Stomach smooth muscle (tissue), 2 donors: ENCODE results near the gene KRTAP2-1.
"Not testable (repeated sequence)": the region's sequence is repeated elsewhere in the genome, so short reads cannot be mapped to it uniquely, and the experiment has no call there.

ENCODE experiments used
- H3K27ac ChIP-seq: one replicate; pipeline ENCODE4 v1.7.0; 2013; ENCODE audit warnings: mild to moderate bottlenecking, low read length, inconsistent platforms
- H3K27me3 ChIP-seq, 2 donors: one replicate each; pipeline ENCODE4 v1.7.0; 2013; ENCODE audit warnings: low read length in 2 of 2; ENCODE audit not compliant: insufficient read depth in 2 of 2, control insufficient read depth in 1 of 2
- H3K36me3 ChIP-seq, 2 donors: one replicate each; pipeline ENCODE4 v1.7.0; 2013; ENCODE audit warnings: low read length in 2 of 2; ENCODE audit not compliant: control insufficient read depth in 2 of 2, insufficient read depth in 2 of 2
- H3K4me1 ChIP-seq: one replicate; pipeline ENCODE4 v1.7.0; 2013; ENCODE audit warnings: low read length; ENCODE audit not compliant: control insufficient read depth, insufficient read depth
- H3K4me3 ChIP-seq, 2 donors: one replicate each; pipeline ENCODE4 v1.7.0; 2013; ENCODE audit warnings: low read length in 2 of 2
- H3K9ac ChIP-seq, 2 donors: one replicate each; pipeline ENCODE4 v1.7.0; 2013; ENCODE audit warnings: low read length in 2 of 2, mild to moderate bottlenecking in 1 of 2
- H3K9me3 ChIP-seq, 2 donors: one replicate each; pipeline ENCODE4 v1.7.0; 2013; ENCODE audit warnings: low read length in 2 of 2; ENCODE audit not compliant: control insufficient read depth in 2 of 2
- donor health status: healthy.
- donor health status: Pancreatic carcinoma.

KRTAP2-1 gene, protein sequence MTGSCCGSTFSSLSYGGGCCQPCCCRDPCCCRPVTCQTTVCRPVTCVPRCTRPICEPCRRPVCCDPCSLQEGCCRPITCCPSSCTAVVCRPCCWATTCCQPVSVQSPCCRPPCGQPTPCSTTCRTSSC

GRCh38 chr17:41046735-41047465 lies at the start of gene KRTAP2-1:
Gene KRTAP2-1, minus strand, starts transcription at chr17:41047316. Its CDS starts 49 bp downstream, at chr17:41047267.
- not testable (repeated sequence) for H3K4me3 ChIP-seq, H3K9me3 ChIP-seq, H3K27ac ChIP-seq, H3K9ac ChIP-seq, H3K36me3 ChIP-seq, H3K27me3 ChIP-seq, H3K4me1 ChIP-seq

DNA sequence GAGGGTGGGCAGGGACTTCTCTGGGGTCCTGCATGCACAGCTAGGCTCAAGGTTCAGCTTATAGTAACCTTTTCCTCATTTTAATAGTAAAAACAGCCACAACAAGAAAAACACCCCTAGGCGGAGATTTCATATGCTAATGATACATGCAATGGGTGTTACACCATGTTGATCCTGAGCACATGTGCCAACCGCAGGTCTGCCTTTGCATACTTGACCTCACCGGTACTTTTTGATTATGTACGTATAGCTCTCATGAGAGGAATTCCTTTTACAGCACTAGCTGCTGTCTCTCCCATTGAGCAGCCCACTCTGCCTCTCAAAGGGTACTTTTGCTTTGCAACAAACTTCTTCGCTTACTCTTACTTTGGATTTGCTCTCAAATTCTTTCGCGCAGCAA lies 48.9 kb upstream of the KRTAP2-1 start:
- Histone ChIP-seq H3K4me1 (no peaks in the 10 kb centered on the region), H3K36me3 (no peaks in the 10 kb centered on the region), H3K9ac (no peak overlapping the region), H3K27me3 (no peaks in the 10 kb centered on the region), H3K9me3 (no peaks in the 10 kb centered on the region), H3K27ac (no peak overlapping the region), H3K4me3 (no peak overlapping the region)

DNA sequence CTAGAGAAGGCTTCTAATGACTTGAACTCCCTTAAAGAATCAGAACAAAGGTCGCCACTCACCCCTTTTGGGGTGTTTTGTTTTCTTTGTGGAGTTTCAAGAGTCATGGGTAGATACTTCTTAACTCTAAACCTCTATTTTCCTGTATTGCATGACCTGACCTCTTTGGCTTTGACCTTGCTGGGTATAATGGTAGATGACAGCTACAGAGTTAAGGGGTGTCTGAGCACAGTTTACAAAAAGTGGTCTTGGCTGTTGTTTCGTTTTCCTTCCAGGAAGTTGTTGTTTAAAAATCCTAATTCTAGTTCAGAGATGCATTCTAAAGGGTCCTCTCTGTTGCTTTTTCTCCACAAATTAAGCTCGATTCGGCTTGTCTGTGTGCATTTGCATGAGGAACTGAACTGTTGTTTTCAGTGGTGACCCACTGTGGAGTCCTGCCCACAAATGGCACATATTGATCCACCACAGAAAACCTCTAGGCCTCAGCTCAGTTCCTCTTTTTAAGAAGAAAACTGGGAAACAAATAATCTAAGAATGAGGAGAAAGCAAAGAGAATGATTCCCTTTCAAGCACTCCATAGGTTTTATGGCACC lies 41.7 kb upstream of the KRTAP2-1 start:
- H3K36me3 ChIP-seq, H3K4me3 ChIP-seq, H3K9me3 ChIP-seq, H3K4me1 ChIP-seq, H3K9ac ChIP-seq, H3K27me3 ChIP-seq, H3K27ac ChIP-seq: not testable (repeated sequence)

- not testable (repeated sequence) for H3K9ac ChIP-seq, H3K4me1 ChIP-seq, H3K4me3 ChIP-seq, H3K27ac ChIP-seq, H3K36me3 ChIP-seq, H3K9me3 ChIP-seq, H3K27me3 ChIP-seq
Measured at GRCh38 chr17:41084100-41084856, 37.2 kb upstream of the KRTAP2-1 start, which contains the start of gene KRTAP4-7. Gene KRTAP4-7, plus strand, starts transcription at chr17:41084150. Its CDS starts 57 bp downstream, at chr17:41084207.

GRCh38 chr17:41083427-41083826 lies 36.3 kb upstream of the KRTAP2-1 start:
- H3K9me3 ChIP-seq, H3K4me3 ChIP-seq, H3K36me3 ChIP-seq, H3K9ac ChIP-seq, H3K27me3 ChIP-seq, H3K27ac ChIP-seq, H3K4me1 ChIP-seq: not testable (repeated sequence)

- H3K27me3 ChIP-seq = no peaks in the 10 kb centered on the region
- H3K36me3 ChIP-seq = no peaks in the 10 kb centered on the region
- H3K9ac ChIP-seq = no peak overlapping the region
- no peaks in the 10 kb centered on the region for H3K9me3 ChIP-seq
- no peaks in the 10 kb centered on the region for H3K4me1 ChIP-seq
- no peak overlapping the region for H3K27ac ChIP-seq
- H3K4me3 ChIP-seq = no peak overlapping the region
Measured at GRCh38 chr17:41082626-41083025, 35.5 kb upstream of the KRTAP2-1 start.

- H3K4me1 ChIP-seq = no peaks in the 10 kb centered on the region
- H3K36me3 ChIP-seq = no peaks in the 10 kb centered on the region
- H3K9me3 ChIP-seq = no peaks in the 10 kb centered on the region
- no peak overlapping the region for H3K4me3 ChIP-seq
- H3K27me3 ChIP-seq = no peaks in the 10 kb centered on the region
- H3K9ac ChIP-seq = no peak overlapping the region
- H3K27ac ChIP-seq = no peak overlapping the region
Measured at GRCh38 chr17:41076788-41077187, 29.7 kb upstream of the KRTAP2-1 start.

GRCh38 chr17:41073676-41074075 lies 26.6 kb upstream of the KRTAP2-1 start:
- no peak overlapping the region for H3K27ac ChIP-seq
- H3K4me3 ChIP-seq = no peak overlapping the region
- no peak overlapping the region for H3K9ac ChIP-seq
- no peaks in the 10 kb centered on the region for H3K36me3 ChIP-seq
- no peaks in the 10 kb centered on the region for H3K9me3 ChIP-seq
- no peaks in the 10 kb centered on the region for H3K4me1 ChIP-seq
- H3K27me3 ChIP-seq = no peaks in the 10 kb centered on the region

DNA sequence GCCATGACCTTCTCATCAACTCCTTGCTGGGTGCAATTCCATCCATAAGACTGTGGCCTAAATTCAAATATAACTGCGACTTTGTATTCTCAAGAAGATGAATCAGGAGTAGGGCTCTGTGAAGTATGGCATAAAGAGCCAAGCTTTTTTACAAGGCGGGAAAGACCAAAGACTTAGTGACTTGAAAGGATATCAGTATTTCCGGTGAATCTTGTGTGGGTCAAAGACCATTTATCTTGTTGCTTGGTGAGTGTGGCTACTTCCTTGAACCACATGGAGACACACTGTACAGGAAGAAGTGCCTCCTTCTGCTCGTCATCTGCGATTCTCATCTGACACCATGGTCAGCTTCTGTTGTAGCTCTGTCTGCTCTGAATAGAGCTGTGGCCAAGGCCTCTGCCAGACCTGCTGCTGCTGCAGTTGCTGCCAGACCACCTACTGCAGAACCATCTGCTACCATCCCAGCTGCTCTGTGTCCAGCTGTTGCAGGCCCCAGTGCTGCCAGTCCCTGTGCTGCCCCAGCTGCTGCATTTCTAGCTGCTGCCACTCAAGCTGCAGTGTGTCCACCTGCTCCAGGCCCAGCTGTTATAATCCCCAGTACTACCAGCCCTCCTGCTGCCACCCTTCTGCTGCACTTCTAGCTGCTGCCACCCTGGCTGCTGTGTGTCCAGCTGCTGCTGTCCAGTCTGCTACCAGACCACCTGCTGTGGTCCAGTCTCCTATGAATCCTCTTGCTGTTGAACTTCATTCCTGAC lies 24.7 kb upstream of the KRTAP2-1 start:
- no peak overlapping the region for H3K9ac ChIP-seq
- no peaks in the 10 kb centered on the region for H3K36me3 ChIP-seq
- no peaks in the 10 kb centered on the region for H3K27me3 ChIP-seq
- H3K4me3 ChIP-seq = no peak overlapping the region
- no peaks in the 10 kb centered on the region for H3K4me1 ChIP-seq
- H3K9me3 ChIP-seq = no peaks in the 10 kb centered on the region
- no peak overlapping the region for H3K27ac ChIP-seq

GRCh38 chr17:41069031-41069430 lies 21.9 kb upstream of the KRTAP2-1 start:
- H3K9me3 ChIP-seq = no peaks in the 10 kb centered on the region
- no peaks in the 10 kb centered on the region for H3K36me3 ChIP-seq
- H3K27ac ChIP-seq = no peak overlapping the region
- no peaks in the 10 kb centered on the region for H3K4me1 ChIP-seq
- H3K9ac ChIP-seq = no peak overlapping the region
- H3K27me3 ChIP-seq = no peaks in the 10 kb centered on the region
- H3K4me3 ChIP-seq = no peak overlapping the region
